Ascending aorta (tissue), 2 donors: ENCODE results near the gene CCDC183. TPM values are rescaled to one million over a fixed set of nuclear protein-coding genes. Genes with fewer than 3 reads are reported as not detected.
A peak's percentile ranks its signal among the peaks of the same experiment; 100 is the strongest.

Source experiments
- DNase-seq, 2 donors: peaks; one replicate each; pipeline ENCODE4 v3.0.0-alpha.2; 2019; ENCODE audit warnings: low spot score in 2 of 2
- H3K27ac ChIP-seq, 2 donors: fragments of 200-600 bp; sonication (generic); one replicate each; pipeline ENCODE4 v1.5.1; 2016 to 2017; ENCODE audit warnings: mild to moderate bottlenecking in 1 of 2
- H3K27me3 ChIP-seq: fragments of 200-600 bp; sonication (generic); one replicate; pipeline ENCODE4 v1.5.1; 2017
- H3K36me3 ChIP-seq, 2 donors: fragments of 200-600 bp; sonication (generic); one replicate each; pipeline ENCODE4 v1.5.1; 2016
- H3K4me1 ChIP-seq, 2 donors: fragments of 200-600 bp; sonication (generic); one replicate each; pipeline ENCODE4 v1.5.1; 2016 to 2017; ENCODE audit warnings: mild to moderate bottlenecking in 1 of 2
- H3K4me3 ChIP-seq, 2 donors: fragments of 200-600 bp; sonication (generic); one replicate each; pipeline ENCODE4 v1.5.1; 2016 to 2017; ENCODE audit warnings: mild to moderate bottlenecking in 1 of 2
- H3K9me3 ChIP-seq, 2 donors: fragments of 200-600 bp; sonication (generic); one replicate each; pipeline ENCODE4 v1.5.1; 2016
- CTCF ChIP-seq, 3 experiments: fragments of 200-600 bp in 2 of 3; fragments of 450-650 bp in 1 of 3; sonication (generic) in 2 of 3; IDR thresholded peaks; one replicate each; pipeline ENCODE4 v1.5.1; 2016 to 2019; ENCODE audit warnings: antibody characterized with exemption in 3 of 3, mild to moderate bottlenecking in 1 of 3, moderate library complexity in 1 of 3
- intact Hi-C: fragments of 100-400 bp; cut with DNase I; formaldehyde crosslinking; loops from one replicate; pipeline ENCODE4 v1.15.1; 2023
- total RNA-seq: library from RNA; depleted of rRNA; stranded (reverse); fragments of >200 nt; gene quantifications from one replicate; pipeline ENCODE4 v1.1.0, GENCODE V29; 2016

The CCDC183 gene
- total RNA-seq, 1 donor from 2014 or later = not detected

- Histone ChIP-seq H3K9me3 (no peaks in the 10 kb centered on the region), H3K4me3 (peak overlapping the region; percentile 85 to 98), H3K27me3 (peaks cover 34% of the 10 kb centered on the region), H3K27ac (peak overlapping the region in 1 of 2 donors; percentile 93), H3K36me3 (no peaks in the 10 kb centered on the region), H3K4me1 (peaks cover 11 to 40% of the 10 kb centered on the region in 2 donors)
- no peak for TF ChIP-seq CTCF (IDR thresholded peaks at IDR 0.05)
- DNase-seq = no peak
- intact Hi-C loops = loop anchor here (5.0 kb wide), 1 partner anchor 40 kb away; the partner anchor contains the start of gene RABL6
Measured at GRCh38 chr9:136847088-136847825, 51.1 kb downstream of the CCDC183 start.

GRCh38 chr9:136847826-136848392 lies 51.8 kb downstream of the CCDC183 start:
- H3K36me3 ChIP-seq = no peaks in the 10 kb centered on the region
- intact Hi-C loops = loop anchor here (2.0 to 5.0 kb wide), 3 partner anchors 41 to 181 kb away; partner anchors contain the start of genes ABCA2, C8G, FBXW5 and RABL6
- TF ChIP-seq CTCF (IDR thresholded peaks at IDR 0.05) = no peak
- peaks cover 34% of the 10 kb centered on the region for H3K27me3 ChIP-seq
- H3K4me3 ChIP-seq = peak overlapping the region; percentile 85 to 98
- DNase-seq = peak; percentile 57 to 94
- peak overlapping the region; percentile 93 to 95 for H3K27ac ChIP-seq
- H3K4me1 ChIP-seq = peaks cover 11 to 35% of the 10 kb centered on the region in 2 donors
- no peaks in the 10 kb centered on the region for H3K9me3 ChIP-seq

- Histone ChIP-seq H3K4me3 (peak overlapping the region; percentile 85 to 98), H3K36me3 (no peaks in the 10 kb centered on the region), H3K9me3 (no peaks in the 10 kb centered on the region), H3K27ac (peak overlapping the region; percentile 93 to 95), H3K27me3 (peaks cover 28% of the 10 kb centered on the region), H3K4me1 (peaks cover 8 to 29% of the 10 kb centered on the region in 2 donors)
- intact Hi-C loops = loop anchor here (1.0 to 5.0 kb wide), 7 partner anchors 18 to 180 kb away; partner anchors contain the start of genes ABCA2, C8G, EDF1 and FBXW5
- no peak for DNase-seq
- no peak for TF ChIP-seq CTCF (IDR thresholded peaks at IDR 0.05)
Measured at GRCh38 chr9:136848393-136849037, 52.4 kb downstream of the CCDC183 start.

- intact Hi-C loops = loop anchor here (1.0 to 5.0 kb wide), 7 partner anchors 17 to 180 kb away; partner anchors contain the start of genes ABCA2, C8G, EDF1 and FBXW5
- Histone ChIP-seq H3K36me3 (no peaks in the 10 kb centered on the region), H3K4me1 (peaks cover 8 to 21% of the 10 kb centered on the region in 2 donors), H3K9me3 (no peaks in the 10 kb centered on the region), H3K4me3 (peak within 1 kb of the TSS; percentile 85 to 98), H3K27me3 (peaks cover 23% of the 10 kb centered on the region), H3K27ac (peak within 1 kb of the TSS; percentile 93 to 95)
- no peak for TF ChIP-seq CTCF (IDR thresholded peaks at IDR 0.05)
- DNase-seq = peak; percentile 94 to 99
Measured at GRCh38 chr9:136849038-136849959, 53.2 kb downstream of the CCDC183 start, which contains the start of gene PHPT1. TSS of gene PHPT1 (plus strand) at chr9:136849409. CDS start at chr9:136849431, 22 bp downstream.
